PC-9 (cell line): Measurements from ENCODE around the gene FBXO22. TPM values are rescaled to one million over a fixed set of nuclear protein-coding genes. Genes with fewer than 3 reads are reported as not detected.

Experiments used
- BruUV-seq: library from RNA; stranded (reverse); fragments of 400-500 nt; replicated peaks from 2 replicates; lab custom pipeline; 2021; lab: Mats Ljungman, UMichigan
- CTCF ChIA-PET: fragments of 300-600 bp; sonication (Branson Sonifier 250); formaldehyde crosslinking; loops from one replicate; lab custom pipeline; 2022; ENCODE audit warnings: antibody characterized with exemption; lab: Charles Lee
- POLR2A ChIA-PET: fragments of 300-600 bp; sonication (Branson Sonifier 250); formaldehyde crosslinking; loops from one replicate; lab custom pipeline; 2022; ENCODE audit warnings: antibody characterized with exemption; ENCODE audit not compliant: unreplicated experiment; lab: Charles Lee
- DNase-seq, 2 experiments: peaks; one replicate each; pipeline versions ENCODE4 v3.0.0 to v3.0.0-alpha.2; 2015 to 2022; ENCODE audit warnings: mixed read lengths in 1 of 2
- H2AFZ ChIP-seq: fragments of 200-600 bp; sonication (generic); 2 replicates; pipeline ENCODE4 v1.8.1; 2017; ENCODE audit warnings: antibody characterized with exemption
- H3F3A ChIP-seq: fragments of 200-600 bp; sonication (generic); 2 replicates; pipeline ENCODE4 v1.8.1; 2017; ENCODE audit warnings: antibody characterized with exemption, mild to moderate bottlenecking, low read depth; ENCODE audit not compliant: insufficient read depth
- H3K27ac ChIP-seq: fragments of 200-600 bp; sonication (generic); 2 replicates; pipeline ENCODE4 v1.6.1; 2016; ENCODE audit warnings: mixed run types
- H3K27me3 ChIP-seq: fragments of 200-600 bp; sonication (generic); 2 replicates; pipeline ENCODE4 v1.6.1; 2016; ENCODE audit warnings: low read depth, mixed run types; ENCODE audit not compliant: insufficient read depth
- H3K36me3 ChIP-seq: fragments of 200-600 bp; sonication (generic); 2 replicates; pipeline ENCODE4 v1.6.1; 2016; ENCODE audit warnings: low read depth, mixed run types
- H3K4me1 ChIP-seq: fragments of 200-600 bp; sonication (generic); replicated peaks from 2 replicates; pipeline ENCODE4 v1.6.1; 2016; ENCODE audit warnings: mixed run types; ENCODE audit not compliant: insufficient read depth
- H3K4me2 ChIP-seq: fragments of 200-600 bp; sonication (generic); 2 replicates; pipeline ENCODE4 v1.6.1; 2017; ENCODE audit warnings: mixed run types
- H3K4me3 ChIP-seq: fragments of 200-600 bp; sonication (generic); 2 replicates; pipeline ENCODE4 v1.6.1; 2016; ENCODE audit warnings: mixed run types
- H3K79me2 ChIP-seq: fragments of 200-600 bp; sonication (generic); 2 replicates; pipeline ENCODE4 v1.6.1; 2017; ENCODE audit warnings: low read depth, mixed run types
- H3K9me2 ChIP-seq: fragments of 200-600 bp; sonication (generic); 2 replicates; pipeline ENCODE4 v1.8.1; 2017; ENCODE audit warnings: mild to moderate bottlenecking; ENCODE audit not compliant: insufficient read depth
- H3K9me3 ChIP-seq: fragments of 200-600 bp; sonication (generic); 2 replicates; pipeline ENCODE4 v1.8.1; 2016; ENCODE audit warnings: low read depth; ENCODE audit not compliant: insufficient read depth
- H4K20me1 ChIP-seq: fragments of 200-600 bp; sonication (generic); 2 replicates; pipeline ENCODE4 v1.8.1; 2017; ENCODE audit not compliant: insufficient read depth
- EZH2 ChIP-seq: fragments of 200-600 bp; sonication (generic); IDR thresholded peaks from 2 replicates; pipeline ENCODE4 v1.8.0; 2017; ENCODE audit warnings: antibody characterized with exemption, low read depth
- intact Hi-C: fragments of 100-400 bp; cut with micrococcal nuclease; formaldehyde crosslinking; loops from one replicate; pipeline ENCODE4 v1.10.0; 2022; ENCODE audit not compliant: unreplicated experiment
- total RNA-seq: library from RNA; stranded (reverse); gene quantifications from 2 replicates; pipeline ENCODE4 v1.2.3, GENCODE V29; 2021
- TF ChIP-seq, protein P1 (sequence below): fragments of 200-600 bp; sonication (generic); conservative IDR thresholded peaks from 2 replicates; pipeline ENCODE4 v1.6.1; 2017; ENCODE audit warnings: mixed run types, antibody characterized with exemption, mild to moderate bottlenecking, moderate library complexity

Gene FBXO22
- total RNA-seq, 1 experiment from 2014 or later, result 37.5 TPM

- DNase-seq, result no peak
- POLR2A ChIA-PET, result interaction anchor here (0.6 kb wide), 1 partner anchor 152 kb away, joined by 3 read pairs; no protein-coding TSS in a partner anchor
- Histone ChIP-seq H3K27me3 (no peaks in the 10 kb centered on the region), H3K9me2 (no peaks in the 10 kb centered on the region), H3K4me2 (no peak overlapping the region), H4K20me1 (peaks cover 6% of the 10 kb centered on the region; the same call in 1 of the 2 replicates), H3F3A (peaks cover 4% of the 10 kb centered on the region; the same call in 1 of the 2 replicates), H3K4me3 (no peak overlapping the region), H3K27ac (no peak overlapping the region), H3K79me2 (no peaks in the 10 kb centered on the region), H2AFZ (no peak overlapping the region), H3K36me3 (no peaks in the 10 kb centered on the region), H3K4me1 (no peaks in the 10 kb centered on the region), H3K9me3 (no peaks in the 10 kb centered on the region)
- no TSS peak for BruUV-seq
- intact Hi-C loops, result no loop called here
- no peak for TF ChIP-seq EZH2
- TF ChIP-seq, protein P1, sequence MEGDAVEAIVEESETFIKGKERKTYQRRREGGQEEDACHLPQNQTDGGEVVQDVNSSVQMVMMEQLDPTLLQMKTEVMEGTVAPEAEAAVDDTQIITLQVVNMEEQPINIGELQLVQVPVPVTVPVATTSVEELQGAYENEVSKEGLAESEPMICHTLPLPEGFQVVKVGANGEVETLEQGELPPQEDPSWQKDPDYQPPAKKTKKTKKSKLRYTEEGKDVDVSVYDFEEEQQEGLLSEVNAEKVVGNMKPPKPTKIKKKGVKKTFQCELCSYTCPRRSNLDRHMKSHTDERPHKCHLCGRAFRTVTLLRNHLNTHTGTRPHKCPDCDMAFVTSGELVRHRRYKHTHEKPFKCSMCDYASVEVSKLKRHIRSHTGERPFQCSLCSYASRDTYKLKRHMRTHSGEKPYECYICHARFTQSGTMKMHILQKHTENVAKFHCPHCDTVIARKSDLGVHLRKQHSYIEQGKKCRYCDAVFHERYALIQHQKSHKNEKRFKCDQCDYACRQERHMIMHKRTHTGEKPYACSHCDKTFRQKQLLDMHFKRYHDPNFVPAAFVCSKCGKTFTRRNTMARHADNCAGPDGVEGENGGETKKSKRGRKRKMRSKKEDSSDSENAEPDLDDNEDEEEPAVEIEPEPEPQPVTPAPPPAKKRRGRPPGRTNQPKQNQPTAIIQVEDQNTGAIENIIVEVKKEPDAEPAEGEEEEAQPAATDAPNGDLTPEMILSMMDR, result no peak
- CTCF ChIA-PET, result interaction anchor here (1.1 kb wide), 1 partner anchor 114 kb away, joined by 3 read pairs; no protein-coding TSS in a partner anchor
These were observed 20.1 kb downstream of the FBXO22 start for GRCh38 chr15:75923756-75924155.

DNA sequence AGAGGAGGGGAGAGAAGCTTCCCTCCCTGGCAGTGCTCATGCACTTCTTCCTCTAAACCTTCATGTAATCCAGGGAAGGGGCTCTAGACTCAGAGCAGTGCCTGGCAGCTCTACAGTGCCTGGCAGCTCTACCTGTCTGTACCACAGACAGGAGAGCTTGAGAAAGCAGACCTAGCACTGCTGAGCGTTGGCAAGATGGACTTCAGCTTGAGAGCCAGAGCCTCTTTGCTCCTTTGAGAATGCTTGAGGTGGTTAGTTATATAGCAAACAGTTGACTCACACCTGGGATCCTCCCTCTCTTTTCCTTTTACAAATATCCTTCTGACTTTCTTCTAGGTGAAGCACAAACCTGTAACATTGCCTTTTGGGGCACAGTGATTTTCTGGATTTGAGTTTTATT is 20.9 kb downstream of the FBXO22 start:
- Histone ChIP-seq H3K9me2 (no peaks in the 10 kb centered on the region), H4K20me1 (peaks cover 6% of the 10 kb centered on the region), H3K27ac (no peak overlapping the region), H3K4me2 (no peak overlapping the region), H3K36me3 (no peaks in the 10 kb centered on the region), H2AFZ (no peak overlapping the region), H3F3A (peaks cover 4% of the 10 kb centered on the region; the same call in 1 of the 2 replicates), H3K79me2 (no peaks in the 10 kb centered on the region), H3K9me3 (no peaks in the 10 kb centered on the region), H3K4me3 (no peak overlapping the region), H3K27me3 (no peaks in the 10 kb centered on the region), H3K4me1 (no peaks in the 10 kb centered on the region)
- intact Hi-C loops, result no loop called here
- no TSS peak for BruUV-seq
- CTCF ChIA-PET, result no interaction called here
- DNase-seq, result no peak
- POLR2A ChIA-PET, result interaction anchor here (0.6 to 0.8 kb wide), 2 partner anchors 151 to 278 kb away, joined by 3 to 7 read pairs; no protein-coding TSS in a partner anchor
- TF ChIP-seq EZH2, result no peak
- TF ChIP-seq, protein P1, result no peak

GRCh38 chr15:75925440-75925839 is 21.8 kb downstream of the FBXO22 start:
- no peaks in the 10 kb centered on the region for H3K4me1 ChIP-seq
- no TSS peak for BruUV-seq
- no peak overlapping the region for H2AFZ ChIP-seq
- intact Hi-C loops, result loop anchor here (5.0 kb wide), 1 partner anchor 212 kb away; no protein-coding TSS in a partner anchor
- H4K20me1 ChIP-seq, result peaks cover 9% of the 10 kb centered on the region
- no peak overlapping the region for H3K27ac ChIP-seq
- no peak overlapping the region for H3K4me3 ChIP-seq
- peaks cover 7% of the 10 kb centered on the region; the same call in 1 of the 2 replicates for H3K36me3 ChIP-seq
- CTCF ChIA-PET, result interaction anchor here (0.7 kb wide), 1 partner anchor 1030 kb away, joined by 9 read pairs; no protein-coding TSS in a partner anchor
- no peaks in the 10 kb centered on the region for H3K79me2 ChIP-seq
- H3F3A ChIP-seq, result peaks cover 4% of the 10 kb centered on the region; the same call in 1 of the 2 replicates
- no peak overlapping the region for H3K4me2 ChIP-seq
- TF ChIP-seq EZH2, result no peak
- TF ChIP-seq, protein P1, result no peak
- POLR2A ChIA-PET, result no interaction called here
- no peak for DNase-seq
- no peaks in the 10 kb centered on the region for H3K27me3 ChIP-seq
- H3K9me3 ChIP-seq, result no peaks in the 10 kb centered on the region
- H3K9me2 ChIP-seq, result no peaks in the 10 kb centered on the region
